DMS79 treated with DMSO at 0.1 percent for 48 hours (cell line): ENCODE data around the gene RABGAP1L.
"Not testable (repeated sequence)": the region's sequence is repeated elsewhere in the genome, so short reads cannot be mapped to it uniquely, and the experiment has no call there.

ENCODE experiments used
- DNase-seq: peaks from one replicate; lab custom pipeline; 2025; lab: John Stamatoyannopoulos, UW

RABGAP1L gene

GRCh38 chr1:174297351-174297750 lies 138.0 kb downstream of the RABGAP1L start:
- no peak for DNase-seq

GRCh38 chr1:174301295-174302077 lies 142.2 kb downstream of the RABGAP1L start:
- DNase-seq: no peak

DNA sequence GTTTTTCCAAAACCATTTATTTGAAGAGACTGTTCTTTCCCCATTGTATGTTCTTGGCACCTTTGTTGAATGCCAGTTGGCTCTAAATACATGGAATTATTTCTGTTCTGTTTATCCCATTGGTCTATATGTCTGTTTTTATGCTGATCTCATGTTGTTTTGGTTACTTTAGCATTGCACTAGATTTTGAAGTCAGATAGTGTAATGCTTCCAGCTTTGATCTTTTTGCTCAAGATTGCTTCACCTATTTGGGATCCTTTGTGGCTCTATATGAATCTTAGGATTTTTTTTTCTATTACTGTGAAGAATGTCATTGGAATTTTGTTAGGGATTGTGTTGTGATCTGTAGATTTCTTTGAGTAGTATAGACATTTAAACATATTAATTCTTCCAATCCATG lies 149.3 kb downstream of the RABGAP1L start:
- DNase-seq: no peak

GRCh38 chr1:174309490-174309889 lies 150.2 kb downstream of the RABGAP1L start:
- DNase-seq: no peak

GRCh38 chr1:174314433-174314832 lies 155.1 kb downstream of the RABGAP1L start:
- DNase-seq: no peak

- DNase-seq: no peak
Observed at GRCh38 chr1:174315239-174315638, 155.9 kb downstream of the RABGAP1L start.

GRCh38 chr1:174320897-174321296 lies 161.6 kb downstream of the RABGAP1L start:
- not testable (repeated sequence) for DNase-seq

GRCh38 chr1:174322202-174322862 lies 163.0 kb downstream of the RABGAP1L start:
- no peak for DNase-seq

DNA sequence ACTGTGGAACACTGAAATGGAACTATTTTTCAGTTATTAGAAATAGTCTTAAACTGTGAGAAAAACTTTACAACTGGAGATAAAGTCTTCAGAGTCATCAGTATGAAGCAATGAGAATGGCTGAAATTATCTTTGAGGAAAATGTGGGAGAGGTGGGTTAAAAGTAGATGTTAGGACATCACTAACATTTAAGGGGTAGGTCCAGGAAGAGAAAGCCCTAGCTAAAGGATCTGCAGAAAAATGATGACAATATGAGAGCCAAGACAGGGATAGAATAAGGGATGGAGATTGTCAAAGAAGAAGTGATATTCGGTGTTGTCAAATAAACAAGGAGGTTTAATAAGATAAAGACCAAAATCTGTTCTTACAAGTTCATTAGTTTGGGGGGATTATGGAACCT lies 165.2 kb downstream of the RABGAP1L start:
- no peak for DNase-seq

DNA sequence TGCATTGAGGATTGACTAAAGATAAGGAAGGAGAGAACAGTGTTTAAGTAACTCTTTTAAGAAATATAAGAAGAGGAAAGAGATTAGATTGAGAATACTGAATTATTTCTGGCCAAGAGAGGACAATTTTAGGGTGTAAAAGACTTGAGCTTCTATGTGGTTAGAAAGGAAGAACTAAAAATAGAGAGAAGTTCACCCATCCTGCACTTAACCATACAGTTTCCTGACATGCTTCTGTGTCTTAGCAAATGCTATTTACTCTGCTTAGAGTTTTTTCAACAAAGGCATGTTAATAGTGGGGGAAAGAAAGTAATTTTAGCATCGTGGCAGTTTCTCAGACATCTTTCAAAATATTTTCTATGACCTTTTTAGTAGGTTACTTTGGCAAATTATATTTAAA lies 165.6 kb downstream of the RABGAP1L start:
- DNase-seq: no peak

GRCh38 chr1:174326278-174326677 lies 167.0 kb downstream of the RABGAP1L start:
- DNase-seq: no peak

- no peak for DNase-seq
Observed at GRCh38 chr1:174333437-174333836, 174.1 kb downstream of the RABGAP1L start.

DNA sequence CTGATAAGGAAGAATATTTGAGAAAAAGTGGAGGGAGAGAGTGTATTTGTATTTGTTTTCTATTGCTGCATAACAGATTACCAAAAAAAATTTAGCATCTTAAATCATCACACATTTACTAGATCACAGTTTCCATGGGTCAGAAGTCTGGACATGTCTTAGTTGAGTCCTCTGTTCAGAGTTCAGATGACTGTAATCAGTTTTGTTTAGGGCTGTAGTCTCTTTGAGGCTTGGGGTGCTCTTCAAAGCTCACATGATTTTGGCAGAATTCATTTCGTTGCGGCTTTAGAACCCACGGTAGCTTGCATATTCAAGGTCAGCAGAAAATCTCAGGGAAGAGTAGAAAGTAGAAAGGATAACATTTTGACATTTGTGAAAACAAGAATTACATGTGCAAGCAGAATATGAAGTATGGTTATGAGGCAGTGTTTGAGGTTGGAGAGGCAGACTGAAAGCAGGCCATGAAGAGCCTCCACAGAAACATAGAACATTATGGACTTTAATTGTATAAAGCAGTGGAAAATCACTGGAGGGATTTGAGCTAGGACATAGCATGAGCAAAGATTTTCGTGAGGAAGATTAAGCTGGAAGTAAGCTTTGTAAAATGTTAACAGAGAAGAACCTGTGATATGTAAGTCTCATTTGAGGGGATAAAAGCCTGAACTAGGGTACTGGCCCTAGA lies 177.8 kb downstream of the RABGAP1L start:
- DNase-seq: no peak

DNA sequence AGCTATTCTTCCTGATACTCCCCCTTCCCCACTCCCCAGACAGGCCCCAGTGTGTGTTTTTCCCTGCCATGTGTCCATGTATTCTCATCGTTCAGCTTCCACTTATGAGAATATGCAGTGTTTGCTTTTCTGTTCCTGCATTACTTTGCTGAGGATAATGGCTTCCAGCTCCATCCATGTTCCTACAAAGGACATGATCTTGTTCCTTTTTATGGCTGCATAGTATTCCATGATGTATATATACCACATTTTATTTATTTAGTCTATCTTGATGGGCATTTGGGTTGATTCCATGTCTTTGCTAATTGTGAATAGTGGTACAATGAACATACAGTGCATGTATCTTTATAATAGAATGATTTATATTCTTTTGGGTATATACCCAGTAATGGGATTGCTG lies 181.1 kb downstream of the RABGAP1L start:
- DNase-seq: not testable (repeated sequence)

DNA sequence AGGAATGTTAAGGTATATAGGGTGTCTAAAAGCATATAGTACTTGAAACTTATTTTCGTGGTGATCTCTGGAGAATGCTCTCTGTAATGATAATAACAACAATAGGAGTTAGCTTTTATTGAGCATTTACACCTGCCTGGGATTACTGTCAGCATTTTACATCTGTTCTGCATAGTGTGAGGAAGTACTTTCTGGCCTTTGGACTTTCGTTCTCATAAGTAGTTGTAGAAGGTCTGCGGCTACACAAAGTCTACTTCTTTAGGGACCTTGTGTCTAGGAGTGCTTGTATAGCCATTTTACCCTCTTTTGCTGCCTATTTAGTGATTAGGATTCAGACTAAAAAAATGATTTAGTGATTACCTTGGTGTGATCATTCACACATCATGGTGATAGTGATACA lies 184.8 kb downstream of the RABGAP1L start:
- no peak for DNase-seq

DNA sequence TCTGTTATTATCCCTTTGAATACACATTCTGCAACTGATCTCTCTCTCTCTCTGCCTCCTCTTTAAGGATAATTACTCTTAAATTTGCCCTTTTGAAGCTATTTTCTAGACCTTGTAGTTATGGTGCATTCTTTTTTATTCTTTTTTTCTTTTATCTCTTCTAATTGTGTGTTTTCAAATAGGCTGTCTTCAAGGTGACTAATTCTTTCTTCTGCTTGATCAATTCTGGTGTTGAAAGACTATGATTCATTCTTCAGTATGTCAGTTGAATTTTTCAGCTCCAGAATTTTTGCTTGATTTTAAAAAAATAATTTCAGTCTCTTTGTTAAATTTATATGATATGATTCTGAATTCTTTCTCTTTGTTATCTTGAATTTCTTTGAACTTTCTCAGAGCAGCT lies 192.8 kb downstream of the RABGAP1L start:
- DNase-seq: no peak

DNA sequence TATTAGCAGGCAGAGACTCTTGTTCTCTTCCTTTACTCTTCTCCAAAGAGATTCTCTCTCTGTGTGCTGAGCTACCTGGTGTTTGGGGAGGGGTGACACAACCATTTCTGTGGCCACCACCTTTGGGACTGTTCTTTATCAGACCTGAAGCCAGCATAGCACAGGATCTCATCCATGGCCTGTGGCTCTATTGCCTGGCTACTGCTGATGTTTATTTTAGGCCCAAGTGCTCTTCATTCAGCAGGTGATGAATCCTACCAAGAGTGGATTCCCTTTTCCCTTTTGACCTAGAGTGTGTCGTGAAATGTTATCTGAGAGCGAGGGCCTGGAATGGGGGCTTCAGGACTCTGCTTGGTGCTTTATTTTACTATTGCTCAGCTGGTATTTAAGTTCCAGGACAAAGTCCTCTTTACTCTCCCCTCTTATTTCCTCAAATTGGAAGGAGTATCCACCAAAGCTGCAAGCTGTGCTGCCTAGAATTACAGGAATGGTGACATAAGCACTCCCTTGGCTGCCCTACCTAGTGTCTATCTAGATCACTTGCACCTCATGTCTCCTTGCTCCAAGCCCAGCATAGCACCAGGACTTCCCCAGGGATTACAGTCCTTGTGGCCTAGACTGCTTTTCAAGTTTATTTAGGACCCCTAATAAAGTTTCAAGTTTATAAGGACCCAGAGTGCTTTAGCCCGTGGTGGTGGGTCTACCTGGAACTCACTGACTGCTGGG lies 193.7 kb downstream of the RABGAP1L start:
- DNase-seq: no peak

GRCh38 chr1:174358344-174358743 lies 199.0 kb downstream of the RABGAP1L start:
- no peak for DNase-seq

- DNase-seq: peak; percentile 11
Observed at GRCh38 chr1:174358786-174359453, 199.6 kb downstream of the RABGAP1L start.

DNA sequence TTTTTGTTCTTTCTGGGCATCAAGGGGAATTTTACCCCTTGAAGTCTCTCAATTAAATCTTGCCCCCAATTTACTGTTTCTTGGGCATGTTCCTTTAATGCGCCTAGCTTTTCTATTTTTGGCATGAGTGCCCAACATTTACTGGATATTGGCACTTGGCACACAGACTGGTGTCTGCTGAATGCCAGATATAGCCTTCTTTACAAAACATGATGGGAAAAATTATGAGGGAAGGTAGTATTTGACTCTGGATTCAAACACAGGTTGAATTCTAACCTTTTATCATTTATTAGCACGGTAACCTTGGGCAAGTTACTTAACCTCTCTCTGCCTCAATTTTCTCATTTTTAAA lies 200.1 kb downstream of the RABGAP1L start:
- no peak for DNase-seq

- DNase-seq: no peak
Observed at GRCh38 chr1:174364996-174365736, 205.8 kb downstream of the RABGAP1L start.
